NCI-H146 treated with DMSO at 0.1 percent for 48 hours (cell line): ENCODE data around the gene TOX3.
A peak's percentile ranks its signal among the peaks of the same experiment; 100 is the strongest.

Source experiments
- DNase-seq: peaks from one replicate; lab custom pipeline; 2025; ENCODE audit not compliant: unreplicated experiment; lab: John Stamatoyannopoulos, UW

The TOX3 gene

DNA sequence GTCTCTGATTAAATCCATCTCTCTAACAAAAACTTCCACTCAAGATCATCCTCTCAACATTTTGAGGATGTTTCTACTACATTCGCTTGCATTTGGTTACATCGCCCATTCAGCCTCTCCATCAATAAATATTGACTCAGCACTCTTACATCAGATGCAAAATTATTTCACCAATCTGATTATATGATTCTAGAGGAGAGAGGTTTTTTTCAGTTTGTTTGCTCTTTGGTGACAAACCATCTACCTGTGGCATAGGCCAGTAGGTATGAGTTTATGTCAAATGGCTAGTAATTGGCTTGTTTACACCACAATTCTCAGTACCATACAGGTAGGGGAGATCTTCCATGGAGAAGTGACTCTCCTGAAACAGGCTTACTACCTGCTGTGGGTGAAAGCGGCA lies 52.3 kb downstream of the TOX3 start:
- peak; percentile 34 for DNase-seq

- no peak for DNase-seq
Measured at GRCh38 chr16:52494145-52494544, 52.8 kb downstream of the TOX3 start.

DNA sequence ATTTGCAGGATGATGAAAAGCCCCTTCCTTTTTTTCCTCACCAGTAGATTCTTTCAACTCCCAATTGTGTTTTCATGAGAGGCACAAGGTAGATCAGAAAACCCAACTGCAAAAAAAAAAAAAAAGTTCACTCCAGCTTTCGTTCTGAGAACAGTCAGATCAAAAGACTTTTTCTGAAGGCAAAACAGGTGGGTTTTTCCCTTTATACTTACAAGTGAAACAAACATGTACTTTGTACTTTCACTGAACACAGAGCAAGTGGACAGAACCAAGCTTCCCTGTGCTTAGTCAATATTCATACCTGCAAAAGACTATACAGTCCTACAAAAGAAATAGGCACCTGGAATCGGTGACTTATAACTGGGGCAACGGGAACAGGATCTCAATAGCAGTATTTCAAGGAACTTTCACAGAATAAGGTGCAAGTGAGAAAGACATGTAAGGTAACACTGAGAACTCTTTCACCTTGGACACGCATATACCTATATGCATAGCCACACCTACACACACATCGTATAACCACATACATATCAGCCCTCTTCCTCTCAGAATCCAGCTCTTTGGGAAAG lies 54.1 kb downstream of the TOX3 start:
- no peak for DNase-seq

DNA sequence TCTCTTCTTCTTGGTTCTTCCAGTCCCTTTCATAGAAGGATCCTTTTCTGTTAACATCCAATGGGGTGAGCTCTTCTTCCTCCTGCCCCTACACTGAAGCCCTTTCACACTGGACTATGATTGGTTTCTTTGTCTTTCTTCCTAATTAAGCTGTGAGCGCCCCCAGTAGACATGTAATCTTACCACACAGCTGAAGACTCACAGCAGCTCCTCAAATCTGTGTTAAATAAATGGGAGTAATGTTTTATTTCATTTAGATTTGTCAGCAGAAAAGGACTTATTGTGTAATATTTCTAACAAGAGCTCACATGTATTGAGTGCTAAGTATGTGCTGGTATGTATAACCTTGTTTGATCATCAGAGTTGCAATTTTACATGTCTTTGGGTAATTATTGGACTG lies 55.7 kb downstream of the TOX3 start:
- DNase-seq: no peak

DNA sequence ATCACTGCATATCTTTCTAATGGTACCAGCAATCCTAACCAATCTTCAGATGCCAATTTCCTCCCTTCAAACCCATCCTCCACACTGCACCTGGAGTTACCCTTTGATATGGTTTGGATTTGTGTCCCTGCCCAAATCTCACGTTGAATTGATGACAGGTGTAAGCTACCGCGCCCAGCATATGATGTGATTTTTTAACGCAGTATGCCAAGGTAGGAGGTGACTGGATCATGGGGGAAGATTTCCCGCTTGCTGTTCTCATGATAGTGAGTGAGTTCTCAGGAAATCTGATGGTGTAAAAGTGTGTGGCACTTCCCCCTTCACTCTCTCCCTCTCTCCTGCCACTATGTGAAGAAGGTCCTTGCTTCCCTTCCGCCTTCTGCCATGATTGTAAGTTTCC lies 57.0 kb downstream of the TOX3 start:
- DNase-seq: no peak

GRCh38 chr16:52488837-52489289 lies 58.1 kb downstream of the TOX3 start:
- DNase-seq: no peak

GRCh38 chr16:52487849-52488457 lies 59.0 kb downstream of the TOX3 start:
- no peak for DNase-seq

GRCh38 chr16:52480237-52480636 lies 66.7 kb downstream of the TOX3 start:
- DNase-seq: no peak

GRCh38 chr16:52476111-52476510 lies 70.8 kb downstream of the TOX3 start:
- no peak for DNase-seq

DNA sequence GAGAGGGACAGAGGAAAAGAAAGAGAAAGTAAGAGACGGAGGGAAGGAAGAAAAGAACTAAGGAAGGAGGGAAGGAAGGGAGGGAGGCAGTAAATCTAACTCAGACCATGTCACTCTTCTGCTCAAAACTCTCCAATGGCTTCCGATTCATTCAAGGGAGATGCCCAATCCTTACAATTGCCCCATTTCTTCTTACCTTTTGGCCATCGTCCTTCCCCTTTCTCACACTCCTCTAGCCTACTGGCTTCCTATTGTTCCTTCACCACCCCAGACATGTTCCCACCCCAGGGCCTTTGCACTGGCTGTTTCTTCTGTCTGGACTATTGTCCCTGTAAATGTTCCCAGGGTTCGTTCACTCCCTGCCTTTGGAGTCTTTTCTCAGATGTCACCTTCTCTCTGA lies 72.3 kb downstream of the TOX3 start:
- DNase-seq: no peak

DNA sequence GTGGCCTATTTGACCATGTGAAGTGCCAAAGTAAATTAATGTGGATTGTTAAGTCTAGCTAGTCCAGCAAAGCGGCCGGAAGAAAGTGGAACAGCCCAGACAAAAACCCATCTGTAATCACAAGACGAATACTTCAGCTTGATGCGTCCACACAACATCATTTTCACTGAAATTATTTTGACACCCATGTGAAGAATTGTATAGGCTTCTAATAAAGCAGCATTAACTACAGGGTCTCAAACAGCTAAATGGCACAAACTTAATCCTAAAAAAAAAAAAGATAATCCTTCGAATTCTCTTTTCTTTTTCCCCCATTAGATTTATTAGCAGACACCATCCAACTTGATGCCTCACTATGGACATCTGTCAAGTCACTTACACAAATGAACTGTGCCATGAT lies 73.8 kb downstream of the TOX3 start:
- no peak for DNase-seq

DNA sequence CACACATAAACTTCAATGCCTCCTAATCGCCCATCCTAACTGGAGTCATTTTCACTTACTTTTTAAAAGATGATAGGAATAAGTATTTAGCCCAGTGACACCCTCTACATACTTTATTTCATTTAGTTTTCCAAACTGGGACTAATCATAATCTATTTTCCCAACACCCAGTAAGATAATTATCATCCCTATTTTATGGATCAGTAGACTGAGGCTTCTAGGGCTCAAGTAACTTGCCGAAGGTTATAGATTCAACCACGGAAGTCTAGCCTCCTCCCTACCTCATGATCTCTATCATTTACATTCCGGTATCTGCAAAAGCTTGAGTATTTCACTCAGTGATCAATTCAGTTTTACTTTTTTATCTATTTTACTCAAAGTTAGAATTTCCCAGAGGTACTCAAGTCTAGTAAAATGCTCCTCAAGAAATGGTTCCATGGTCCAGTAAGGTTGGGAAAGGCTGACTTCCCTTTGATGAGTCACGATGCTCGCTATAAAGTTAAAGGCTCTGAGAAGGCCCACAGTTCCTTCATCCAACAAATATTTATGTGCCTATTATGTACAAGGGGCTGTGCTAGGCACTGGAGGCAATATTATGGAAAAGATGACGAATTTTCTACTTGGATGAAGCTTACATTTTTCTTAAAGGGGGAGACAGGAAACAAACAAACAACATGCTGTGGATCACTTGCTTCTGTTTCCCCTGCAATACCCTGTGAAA lies 75.1 kb downstream of the TOX3 start:
- DNase-seq: no peak

DNA sequence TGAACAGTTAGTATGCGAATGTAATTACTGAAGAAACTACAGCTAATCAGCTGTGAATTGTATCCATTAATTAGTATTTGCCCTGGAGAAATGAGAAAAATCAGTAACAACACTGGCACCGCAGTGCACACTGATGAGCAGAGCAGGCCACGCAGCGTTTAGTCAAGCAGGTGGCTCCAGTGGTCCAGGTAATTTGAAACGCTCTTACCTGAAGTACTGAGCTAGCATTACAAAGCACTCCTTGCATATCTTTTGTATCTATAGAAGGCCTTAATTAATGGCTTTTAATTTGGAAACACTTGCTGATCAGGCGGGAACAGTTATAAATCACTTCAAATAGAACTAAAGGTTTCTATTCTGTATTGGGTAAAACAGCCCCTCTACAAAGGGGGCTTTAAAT lies 76.4 kb downstream of the TOX3 start:
- peak; percentile 82 for DNase-seq

DNA sequence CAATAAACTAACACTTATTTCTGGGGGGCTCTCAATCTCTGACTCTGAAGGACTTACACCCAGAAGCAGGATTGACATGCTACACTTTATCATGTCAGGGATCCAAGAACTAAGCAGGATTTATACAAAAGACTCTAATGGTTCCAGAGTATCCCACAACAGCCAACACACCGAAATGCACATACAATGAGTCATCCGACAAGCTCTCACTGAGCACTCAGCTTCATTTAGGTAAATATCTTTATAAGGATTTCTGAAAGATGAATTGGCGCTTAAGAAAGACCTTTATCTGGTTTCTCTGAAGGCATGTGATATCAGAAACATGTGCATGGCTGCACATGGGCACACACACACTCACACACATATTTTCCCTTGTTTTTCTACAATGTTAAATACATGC lies 77.2 kb downstream of the TOX3 start:
- DNase-seq: no peak

GRCh38 chr16:52469091-52469490 lies 77.9 kb downstream of the TOX3 start:
- DNase-seq: no peak

GRCh38 chr16:52467753-52468152 lies 79.2 kb downstream of the TOX3 start:
- DNase-seq: no peak

DNA sequence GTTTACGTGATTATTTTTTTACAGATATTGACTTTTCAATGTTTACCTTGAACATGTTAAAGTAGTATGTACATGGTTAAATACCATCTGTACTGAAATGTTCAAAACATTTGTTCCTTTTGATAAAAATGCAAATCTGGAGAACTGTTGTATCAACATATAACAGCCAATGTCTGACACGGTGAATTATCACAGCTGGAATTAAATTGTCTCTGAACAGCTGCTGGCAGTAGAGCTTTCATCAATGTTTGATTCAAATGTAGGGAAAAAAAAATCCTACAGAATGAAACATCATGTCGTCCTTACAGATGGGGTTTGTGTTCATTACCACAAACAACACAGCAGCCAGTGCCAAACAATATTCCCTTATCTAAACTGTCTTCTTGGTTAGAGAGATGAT lies 79.9 kb downstream of the TOX3 start:
- peak; percentile 82 for DNase-seq

DNA sequence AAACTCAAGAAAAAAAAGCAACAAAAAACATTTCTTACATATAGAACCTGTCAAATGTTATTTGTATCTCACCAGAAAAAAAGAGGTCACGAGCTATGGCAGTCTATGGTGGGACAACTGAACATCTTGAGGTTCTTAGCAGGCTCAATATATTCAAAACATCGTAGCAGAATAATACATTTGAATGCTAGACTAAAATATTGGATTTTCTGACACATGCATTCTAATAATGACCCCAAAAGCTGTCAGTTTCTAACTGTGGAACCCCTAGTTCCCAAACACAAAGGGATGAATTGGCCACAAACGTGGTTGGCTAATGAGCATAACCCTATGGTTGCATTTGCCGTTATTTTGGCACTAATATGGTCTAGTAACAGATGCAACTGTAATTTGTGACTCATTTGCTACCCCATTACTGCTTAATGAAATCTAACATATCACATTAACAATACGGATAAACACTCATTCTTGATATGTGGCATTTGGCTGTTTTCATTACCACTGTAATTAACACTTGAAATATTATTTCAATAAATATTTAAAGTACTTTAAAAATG lies 81.2 kb downstream of the TOX3 start:
- DNase-seq: no peak

GRCh38 chr16:52463904-52464303 lies 83.0 kb downstream of the TOX3 start:
- DNase-seq: no peak

DNA sequence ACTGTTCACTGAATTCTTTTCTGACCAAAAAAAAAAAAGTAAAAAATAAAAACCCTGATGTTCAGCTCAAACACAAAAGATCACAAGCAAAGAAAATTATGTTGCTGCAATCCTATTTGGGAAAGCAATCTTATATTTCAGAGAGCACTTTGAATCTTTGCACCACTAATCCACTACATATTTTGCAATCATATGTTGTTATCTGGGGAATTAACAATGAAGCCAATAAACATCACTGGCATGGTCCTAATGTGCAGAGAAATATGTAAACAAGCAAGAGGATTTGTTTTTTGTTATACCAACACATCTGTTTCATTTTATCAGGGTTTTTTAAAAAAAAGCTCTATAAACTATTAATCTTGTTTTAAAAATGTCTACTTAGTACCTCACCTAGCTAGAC lies 84.1 kb downstream of the TOX3 start:
- DNase-seq: no peak

- DNase-seq: no peak
Measured at GRCh38 chr16:52460639-52461178, 86.2 kb downstream of the TOX3 start.

DNA sequence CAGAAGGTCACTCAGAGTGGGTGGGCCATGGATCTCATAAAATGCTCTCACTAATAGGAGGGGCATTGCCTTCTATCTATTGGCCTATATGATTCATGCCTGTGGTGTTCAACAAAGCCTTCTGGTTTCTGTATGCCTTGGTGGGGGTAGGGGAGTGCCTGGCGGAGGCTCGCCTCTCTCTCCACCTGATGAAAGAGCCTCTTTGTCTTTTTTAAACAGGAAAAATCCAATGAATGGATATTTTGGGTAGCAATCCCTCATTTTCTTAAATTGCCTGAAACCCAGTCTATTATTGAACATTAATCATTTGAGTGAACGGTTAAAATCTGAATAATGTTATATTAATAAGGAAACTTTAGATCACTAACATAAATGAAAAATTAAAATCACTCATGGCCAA lies 90.6 kb downstream of the TOX3 start:
- no peak for DNase-seq
